Right atrium auricular region (tissue), 2 donors: Measurements from ENCODE around the gene MCUB. TPM values are rescaled to one million over a fixed set of nuclear protein-coding genes. Genes with fewer than 3 reads are reported as not detected.

ENCODE experiments used
- DNase-seq: peaks from one replicate; pipeline ENCODE4 v3.0.0-alpha.2; 2019; ENCODE audit warnings: low spot score
- H3K27ac ChIP-seq, 2 donors: fragments of 200-600 bp; sonication (generic); 1 replicate in 1 of 2; 2 replicates in 1 of 2; pipeline ENCODE4 v1.5.1; 2016 to 2019
- H3K27me3 ChIP-seq, 2 donors: fragments of 200-600 bp; sonication (generic); one replicate each; pipeline versions ENCODE4 v1.5.1 to v1.6.0; 2017 to 2019
- H3K36me3 ChIP-seq: fragments of 200-600 bp; sonication (generic); one replicate; pipeline ENCODE4 v1.5.1; 2016
- H3K4me1 ChIP-seq, 2 donors: fragments of 200-600 bp; sonication (generic); one replicate each; pipeline versions ENCODE4 v1.5.1 to v1.6.0; 2017 to 2019
- H3K4me3 ChIP-seq, 2 donors: fragments of 200-600 bp; sonication (generic); 1 replicate in 1 of 2; 2 replicates in 1 of 2; pipeline ENCODE4 v1.5.1; 2017 to 2019; ENCODE audit warnings: mild to moderate bottlenecking in 1 of 2, moderate library complexity in 1 of 2
- H3K9me3 ChIP-seq, 2 donors: fragments of 200-600 bp; sonication (generic); one replicate each; pipeline ENCODE4 v1.5.1; 2019
- total RNA-seq, 2 donors: library from RNA; depleted of rRNA; stranded (reverse); fragments of >200 nt; gene quantifications; one replicate each; pipeline ENCODE4 v1.1.0, GENCODE V29; 2016
- TF ChIP-seq, protein P1 (sequence below), 2 donors: fragments of 200-600 bp; sonication (generic); IDR thresholded peaks; one replicate each; pipeline ENCODE4 v1.5.1; 2019; ENCODE audit warnings: antibody characterized with exemption in 2 of 2

MCUB gene
- total RNA-seq, 2 donors from 2014 or later, result 25.0 to 28.1 TPM

DNA sequence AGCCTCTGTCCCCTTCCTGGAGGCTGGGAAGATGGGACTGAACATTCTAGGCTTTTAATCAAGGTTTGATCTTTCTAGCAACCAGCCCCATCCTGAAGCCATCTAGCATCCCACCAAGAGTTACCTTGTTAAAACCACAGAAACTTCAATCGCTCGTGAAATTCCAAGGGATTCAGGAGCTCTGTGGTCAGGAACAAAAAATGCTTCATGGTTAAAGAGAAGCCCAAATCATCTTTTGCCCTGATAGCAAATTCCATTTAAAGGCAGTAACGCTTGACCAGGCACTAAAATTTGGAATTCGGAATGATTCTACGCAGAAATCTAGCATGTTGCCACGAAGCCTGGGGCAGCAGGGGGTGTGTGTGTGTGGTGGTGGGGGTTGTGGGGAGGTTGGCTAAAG, 95.3 kb downstream of the MCUB start:
- peaks cover 0 to 13% of the 10 kb centered on the region in 2 donors for H3K9me3 ChIP-seq
- DNase-seq, result no peak
- no peaks in the 10 kb centered on the region for H3K4me1 ChIP-seq
- no peak overlapping the region for H3K4me3 ChIP-seq
- H3K36me3 ChIP-seq, result no peaks in the 10 kb centered on the region
- H3K27ac ChIP-seq, result no peak overlapping the region
- H3K27me3 ChIP-seq, result no peaks in the 10 kb centered on the region
- TF ChIP-seq, protein P1, sequence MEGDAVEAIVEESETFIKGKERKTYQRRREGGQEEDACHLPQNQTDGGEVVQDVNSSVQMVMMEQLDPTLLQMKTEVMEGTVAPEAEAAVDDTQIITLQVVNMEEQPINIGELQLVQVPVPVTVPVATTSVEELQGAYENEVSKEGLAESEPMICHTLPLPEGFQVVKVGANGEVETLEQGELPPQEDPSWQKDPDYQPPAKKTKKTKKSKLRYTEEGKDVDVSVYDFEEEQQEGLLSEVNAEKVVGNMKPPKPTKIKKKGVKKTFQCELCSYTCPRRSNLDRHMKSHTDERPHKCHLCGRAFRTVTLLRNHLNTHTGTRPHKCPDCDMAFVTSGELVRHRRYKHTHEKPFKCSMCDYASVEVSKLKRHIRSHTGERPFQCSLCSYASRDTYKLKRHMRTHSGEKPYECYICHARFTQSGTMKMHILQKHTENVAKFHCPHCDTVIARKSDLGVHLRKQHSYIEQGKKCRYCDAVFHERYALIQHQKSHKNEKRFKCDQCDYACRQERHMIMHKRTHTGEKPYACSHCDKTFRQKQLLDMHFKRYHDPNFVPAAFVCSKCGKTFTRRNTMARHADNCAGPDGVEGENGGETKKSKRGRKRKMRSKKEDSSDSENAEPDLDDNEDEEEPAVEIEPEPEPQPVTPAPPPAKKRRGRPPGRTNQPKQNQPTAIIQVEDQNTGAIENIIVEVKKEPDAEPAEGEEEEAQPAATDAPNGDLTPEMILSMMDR (IDR thresholded peaks at IDR 0.05), result no peak

DNA sequence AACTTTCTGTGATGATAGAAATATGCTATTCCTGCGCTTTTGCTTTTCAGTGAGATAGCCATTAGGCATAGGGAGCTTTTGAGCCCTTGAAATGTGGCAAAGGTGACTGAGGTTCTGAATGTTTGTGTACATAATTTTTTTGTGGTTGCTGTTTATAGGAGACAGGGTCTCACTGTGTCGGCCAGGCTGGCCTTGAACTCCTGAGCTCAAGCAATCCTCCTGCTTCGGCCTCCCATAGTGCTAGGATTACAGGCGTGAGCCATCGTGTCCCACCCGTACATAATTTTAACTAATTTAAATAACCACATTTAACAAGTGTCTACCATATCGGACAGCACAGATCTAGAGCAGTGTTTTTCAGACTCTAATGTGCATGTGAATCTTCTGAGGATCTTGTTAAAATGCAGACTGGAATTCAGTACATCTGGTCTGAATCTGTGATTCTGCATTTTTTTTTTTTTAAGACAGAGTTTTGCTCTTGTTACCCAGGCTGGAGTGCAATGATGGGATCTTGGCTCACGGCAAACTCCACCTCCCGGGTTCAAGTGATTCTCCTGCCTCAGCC, 97.9 kb downstream of the MCUB start:
- Histone ChIP-seq H3K27ac (no peak overlapping the region), H3K36me3 (no peaks in the 10 kb centered on the region), H3K4me3 (no peak overlapping the region), H3K9me3 (peaks cover 0 to 3% of the 10 kb centered on the region in 2 donors), H3K4me1 (no peaks in the 10 kb centered on the region), H3K27me3 (no peaks in the 10 kb centered on the region)
- TF ChIP-seq, protein P1 (IDR thresholded peaks at IDR 0.05), result no peak
- no peak for DNase-seq

DNA sequence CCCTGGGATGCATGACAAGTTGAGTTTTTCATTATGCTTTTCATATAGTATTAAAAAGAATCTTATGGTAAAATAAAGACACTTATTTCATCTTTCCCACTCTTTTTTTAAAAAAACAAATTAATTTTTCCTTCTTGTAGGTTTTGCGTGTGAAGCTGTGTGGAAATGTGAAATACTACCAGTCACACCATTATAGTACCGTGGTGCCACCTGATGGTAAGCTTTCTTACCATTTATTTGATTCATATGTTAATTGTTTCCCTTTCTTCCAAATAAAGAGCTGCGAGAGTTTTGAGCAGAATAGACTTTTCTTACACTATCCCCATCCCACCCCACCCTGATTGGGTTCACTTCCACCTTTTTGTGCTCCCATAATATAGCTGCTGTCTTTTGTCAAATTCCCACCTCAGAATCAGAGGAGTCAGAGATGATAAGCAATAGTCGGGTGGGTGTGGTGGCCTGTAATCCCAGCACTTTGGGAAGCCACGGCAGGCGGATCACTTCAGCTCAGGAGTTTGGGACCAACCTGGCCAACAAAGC, 98.9 kb downstream of the MCUB start:
- H3K27me3 ChIP-seq, result no peaks in the 10 kb centered on the region
- H3K27ac ChIP-seq, result no peak overlapping the region
- DNase-seq, result no peak
- H3K36me3 ChIP-seq, result no peaks in the 10 kb centered on the region
- H3K4me1 ChIP-seq, result no peaks in the 10 kb centered on the region
- H3K9me3 ChIP-seq, result no peaks in the 10 kb centered on the region
- TF ChIP-seq, protein P1 (IDR thresholded peaks at IDR 0.05), result peak; percentile 19 to 54
- no peak overlapping the region for H3K4me3 ChIP-seq

DNA sequence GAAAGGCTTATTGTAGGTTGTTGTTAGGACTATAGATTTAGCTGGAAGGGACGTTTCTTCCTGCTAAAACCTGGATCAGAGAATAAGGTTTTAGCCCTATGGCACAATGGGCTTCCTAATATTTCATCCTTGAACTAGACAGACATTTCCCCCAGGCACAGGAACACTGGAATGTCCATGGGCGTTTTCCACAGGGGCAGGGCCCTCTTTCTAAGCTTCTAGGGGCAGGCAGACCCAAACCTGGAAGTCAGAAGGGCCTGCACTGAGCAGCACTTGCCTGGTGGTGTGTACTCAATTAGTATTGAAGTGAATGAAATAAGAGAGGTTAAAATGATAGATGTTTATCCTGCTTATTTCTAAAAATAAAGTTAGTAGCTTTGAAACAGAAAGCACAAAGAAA, 102.1 kb downstream of the MCUB start:
- Histone ChIP-seq H3K36me3 (no peaks in the 10 kb centered on the region), H3K27ac (no peak overlapping the region), H3K27me3 (no peaks in the 10 kb centered on the region), H3K9me3 (no peaks in the 10 kb centered on the region), H3K4me3 (no peak overlapping the region), H3K4me1 (peaks cover 0 to 4% of the 10 kb centered on the region in 2 donors)
- no peak for DNase-seq
- TF ChIP-seq, protein P1 (IDR thresholded peaks at IDR 0.05), result no peak

DNA sequence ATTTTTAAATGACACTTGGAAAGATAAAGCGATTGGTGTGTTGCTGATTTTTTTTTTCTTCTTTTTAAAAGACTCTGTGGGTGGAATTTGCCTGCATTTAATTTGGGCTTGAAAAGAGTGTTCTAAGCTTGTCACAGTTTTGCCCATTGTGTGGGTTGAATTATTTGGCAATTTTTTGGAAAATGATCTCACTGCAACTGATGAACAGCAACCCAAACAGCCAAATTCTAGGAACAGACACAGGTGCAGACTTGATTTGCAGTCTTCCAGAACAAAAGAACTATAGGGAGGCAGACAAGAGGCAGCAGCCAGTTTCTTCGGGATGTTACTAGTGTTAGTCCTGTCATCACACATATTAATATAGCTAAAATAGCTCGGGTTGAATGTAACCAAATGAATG, 102.7 kb downstream of the MCUB start:
- TF ChIP-seq, protein P1 (IDR thresholded peaks at IDR 0.05), result no peak
- Histone ChIP-seq H3K9me3 (no peaks in the 10 kb centered on the region), H3K4me3 (no peak overlapping the region), H3K27ac (no peak overlapping the region), H3K36me3 (no peaks in the 10 kb centered on the region), H3K27me3 (no peaks in the 10 kb centered on the region), H3K4me1 (peaks cover 0 to 4% of the 10 kb centered on the region in 2 donors)
- DNase-seq, result no peak
